RWPE2 (cell line): ENCODE measurements around the gene ACCS.

Experiments
- ATAC-seq: fragments of 200-7000 bp; cut with Tn5 transposase; 3 replicates; pipeline ENCODE4 v1.9.1; 2021; ENCODE audit warnings: low read depth
- DNase-seq: peaks from one replicate; pipeline ENCODE4 v3.0.0-alpha.2; 2020; ENCODE audit warnings: low spot score
- H3K27ac ChIP-seq: fragments of 450-650 bp; 2 replicates; pipeline ENCODE4 v1.5.1; 2017; ENCODE audit warnings: mild to moderate bottlenecking; ENCODE audit not compliant: poor library complexity, severe bottlenecking
- H3K27me3 ChIP-seq: fragments of 250-450 bp; sonication (Bioruptor Pico); 2 replicates; pipeline ENCODE4 v1.5.1; 2021; ENCODE audit warnings: mild to moderate bottlenecking, moderate library complexity; ENCODE audit not compliant: insufficient read depth, poor library complexity, severe bottlenecking
- H3K36me3 ChIP-seq: fragments of 250-450 bp; sonication (Bioruptor Pico); 2 replicates; pipeline ENCODE4 v1.5.1; 2020; ENCODE audit warnings: low read depth, mild to moderate bottlenecking, moderate library complexity
- H3K4me1 ChIP-seq: fragments of 250-450 bp; sonication (Bioruptor Pico); 2 replicates; pipeline ENCODE4 v1.5.1; 2021; ENCODE audit warnings: mild to moderate bottlenecking, moderate library complexity; ENCODE audit not compliant: insufficient read depth, poor library complexity, severe bottlenecking
- H3K4me3 ChIP-seq: fragments of 250-450 bp; sonication (Bioruptor Pico); 2 replicates; pipeline ENCODE4 v1.5.1; 2021; ENCODE audit warnings: mild to moderate bottlenecking, moderate library complexity; ENCODE audit not compliant: severe bottlenecking
- H3K9me3 ChIP-seq: fragments of 250-450 bp; sonication (Bioruptor Pico); 2 replicates; pipeline ENCODE4 v1.5.1; 2021; ENCODE audit warnings: mild to moderate bottlenecking, moderate library complexity; ENCODE audit not compliant: severe bottlenecking
- TF ChIP-seq, protein P1 (sequence below): fragments of 450-650 bp; IDR thresholded peaks from one replicate; pipeline ENCODE4 v1.5.1; 2017; ENCODE audit warnings: mild to moderate bottlenecking, moderate library complexity; ENCODE audit not compliant: poor library complexity, severe bottlenecking

Gene ACCS, protein sequence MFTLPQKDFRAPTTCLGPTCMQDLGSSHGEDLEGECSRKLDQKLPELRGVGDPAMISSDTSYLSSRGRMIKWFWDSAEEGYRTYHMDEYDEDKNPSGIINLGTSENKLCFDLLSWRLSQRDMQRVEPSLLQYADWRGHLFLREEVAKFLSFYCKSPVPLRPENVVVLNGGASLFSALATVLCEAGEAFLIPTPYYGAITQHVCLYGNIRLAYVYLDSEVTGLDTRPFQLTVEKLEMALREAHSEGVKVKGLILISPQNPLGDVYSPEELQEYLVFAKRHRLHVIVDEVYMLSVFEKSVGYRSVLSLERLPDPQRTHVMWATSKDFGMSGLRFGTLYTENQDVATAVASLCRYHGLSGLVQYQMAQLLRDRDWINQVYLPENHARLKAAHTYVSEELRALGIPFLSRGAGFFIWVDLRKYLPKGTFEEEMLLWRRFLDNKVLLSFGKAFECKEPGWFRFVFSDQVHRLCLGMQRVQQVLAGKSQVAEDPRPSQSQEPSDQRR

GRCh38 chr11:44065841-44066731 is at the start of gene ACCS:
Gene ACCS (plus strand): TSS chr11:44066270. CDS start chr11:44067628, 1,358 bp downstream.
- TF ChIP-seq, protein P1, sequence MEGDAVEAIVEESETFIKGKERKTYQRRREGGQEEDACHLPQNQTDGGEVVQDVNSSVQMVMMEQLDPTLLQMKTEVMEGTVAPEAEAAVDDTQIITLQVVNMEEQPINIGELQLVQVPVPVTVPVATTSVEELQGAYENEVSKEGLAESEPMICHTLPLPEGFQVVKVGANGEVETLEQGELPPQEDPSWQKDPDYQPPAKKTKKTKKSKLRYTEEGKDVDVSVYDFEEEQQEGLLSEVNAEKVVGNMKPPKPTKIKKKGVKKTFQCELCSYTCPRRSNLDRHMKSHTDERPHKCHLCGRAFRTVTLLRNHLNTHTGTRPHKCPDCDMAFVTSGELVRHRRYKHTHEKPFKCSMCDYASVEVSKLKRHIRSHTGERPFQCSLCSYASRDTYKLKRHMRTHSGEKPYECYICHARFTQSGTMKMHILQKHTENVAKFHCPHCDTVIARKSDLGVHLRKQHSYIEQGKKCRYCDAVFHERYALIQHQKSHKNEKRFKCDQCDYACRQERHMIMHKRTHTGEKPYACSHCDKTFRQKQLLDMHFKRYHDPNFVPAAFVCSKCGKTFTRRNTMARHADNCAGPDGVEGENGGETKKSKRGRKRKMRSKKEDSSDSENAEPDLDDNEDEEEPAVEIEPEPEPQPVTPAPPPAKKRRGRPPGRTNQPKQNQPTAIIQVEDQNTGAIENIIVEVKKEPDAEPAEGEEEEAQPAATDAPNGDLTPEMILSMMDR = peak; percentile 77
- Histone ChIP-seq H3K9me3 (no peaks in the 10 kb centered on the region), H3K4me3 (peak within 1 kb of the TSS; percentile 46), H3K36me3 (no peaks in the 10 kb centered on the region), H3K27me3 (no peaks in the 10 kb centered on the region), H3K27ac (peak within 1 kb of the TSS; percentile 51), H3K4me1 (peaks cover 5% of the 10 kb centered on the region)
- DNase-seq (peak; percentile 75), ATAC-seq (peak; percentile 85)

DNA sequence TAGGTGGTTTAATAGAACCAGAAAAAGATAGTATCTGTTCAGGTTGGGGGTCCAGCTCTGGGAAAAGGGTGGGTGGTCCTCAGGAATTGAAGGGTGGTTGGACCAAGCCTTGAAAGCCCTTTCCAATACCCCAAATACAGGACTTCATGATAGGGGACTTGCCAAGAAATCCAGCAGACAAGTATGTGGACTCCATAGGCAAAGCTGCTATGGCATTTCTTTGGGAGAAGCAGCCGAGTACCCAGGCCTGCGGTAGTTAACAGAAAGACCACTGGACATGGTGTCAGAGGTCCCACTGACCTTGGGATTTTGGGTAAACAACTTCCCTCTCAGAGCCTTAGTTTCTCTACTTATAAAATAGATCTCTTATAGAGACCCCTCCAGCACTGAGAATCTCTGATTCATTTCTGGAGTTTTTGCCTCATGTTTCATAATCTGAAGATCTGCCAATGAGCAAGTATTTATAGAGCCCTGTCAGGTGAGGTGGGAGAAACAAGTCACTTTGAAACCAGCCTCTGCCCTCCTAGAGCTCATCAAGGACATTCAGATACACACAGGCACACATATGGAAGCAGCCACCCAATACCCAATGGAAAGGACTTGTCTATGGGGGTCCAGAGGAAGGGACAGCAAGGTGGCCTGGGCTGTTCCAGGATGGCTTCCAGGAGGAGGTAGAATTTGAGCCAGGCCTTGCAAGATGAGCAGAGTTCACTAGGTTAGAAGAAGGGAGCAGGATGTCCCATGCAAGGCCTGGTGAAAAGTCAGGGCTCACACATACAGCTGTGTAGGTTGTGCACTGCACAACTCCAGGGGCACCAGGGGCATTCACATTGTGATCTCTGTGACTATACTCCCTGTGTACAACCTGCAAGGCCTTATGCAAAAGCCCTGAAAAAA is 49.3 kb upstream of the ACCS start:
- TF ChIP-seq, protein P1 = no peak
- ATAC-seq = no peak
- DNase-seq = peak; percentile 22
- H3K27ac ChIP-seq = no peak overlapping the region
- peaks cover 4% of the 10 kb centered on the region for H3K27me3 ChIP-seq
- no peaks in the 10 kb centered on the region for H3K4me1 ChIP-seq
- no peaks in the 10 kb centered on the region for H3K9me3 ChIP-seq
- no peaks in the 10 kb centered on the region for H3K36me3 ChIP-seq
- no peak overlapping the region for H3K4me3 ChIP-seq

- TF ChIP-seq, protein P1 = no peak
- no peak overlapping the region for H3K27ac ChIP-seq
- DNase-seq (no peak), ATAC-seq (no peak)
- no peak overlapping the region for H3K4me3 ChIP-seq
- no peaks in the 10 kb centered on the region for H3K4me1 ChIP-seq
- H3K9me3 ChIP-seq = no peaks in the 10 kb centered on the region
- H3K36me3 ChIP-seq = no peaks in the 10 kb centered on the region
- peaks cover 4% of the 10 kb centered on the region for H3K27me3 ChIP-seq
These were observed 48.5 kb upstream of the ACCS start for GRCh38 chr11:44017443-44018126.

DNA sequence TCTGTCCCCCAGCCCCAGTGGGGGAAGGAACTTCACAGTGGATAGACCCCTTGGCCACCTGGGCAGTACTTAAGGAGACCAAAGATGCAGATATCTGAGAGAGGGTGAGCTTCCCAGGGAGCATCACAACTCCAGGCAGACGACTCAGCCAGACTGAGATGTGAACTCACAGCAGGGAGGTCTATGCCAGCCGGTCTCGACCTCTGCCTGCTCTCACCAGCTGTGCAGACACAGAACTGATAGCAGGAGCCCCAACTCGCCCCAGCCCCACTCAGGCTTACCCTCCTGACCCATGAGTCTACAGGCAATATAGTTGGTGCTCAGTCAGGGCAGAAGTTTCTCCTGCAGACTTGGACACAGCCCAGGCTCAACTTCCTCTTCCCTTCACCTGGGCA is 47.9 kb upstream of the ACCS start:
- no peak overlapping the region for H3K4me3 ChIP-seq
- H3K27ac ChIP-seq = no peak overlapping the region
- H3K4me1 ChIP-seq = no peaks in the 10 kb centered on the region
- DNase-seq (no peak), ATAC-seq (0 out of 3 replicates have a peak, but pooled peaks have one; percentile 19)
- H3K27me3 ChIP-seq = peaks cover 4% of the 10 kb centered on the region
- TF ChIP-seq, protein P1 = no peak
- H3K9me3 ChIP-seq = no peaks in the 10 kb centered on the region
- no peaks in the 10 kb centered on the region for H3K36me3 ChIP-seq
